Ammon's horn (tissue), 1 donor: Measurements from ENCODE around the gene AAK1.
"Not testable (repeated sequence)": the region's sequence is repeated elsewhere in the genome, so short reads cannot be mapped to it uniquely, and the experiment has no call there.

Source experiments
- DNase-seq: peaks from one replicate; pipeline ENCODE4 v3.0.0-alpha.2; 2016; ENCODE audit warnings: low spot score

Gene AAK1

DNA sequence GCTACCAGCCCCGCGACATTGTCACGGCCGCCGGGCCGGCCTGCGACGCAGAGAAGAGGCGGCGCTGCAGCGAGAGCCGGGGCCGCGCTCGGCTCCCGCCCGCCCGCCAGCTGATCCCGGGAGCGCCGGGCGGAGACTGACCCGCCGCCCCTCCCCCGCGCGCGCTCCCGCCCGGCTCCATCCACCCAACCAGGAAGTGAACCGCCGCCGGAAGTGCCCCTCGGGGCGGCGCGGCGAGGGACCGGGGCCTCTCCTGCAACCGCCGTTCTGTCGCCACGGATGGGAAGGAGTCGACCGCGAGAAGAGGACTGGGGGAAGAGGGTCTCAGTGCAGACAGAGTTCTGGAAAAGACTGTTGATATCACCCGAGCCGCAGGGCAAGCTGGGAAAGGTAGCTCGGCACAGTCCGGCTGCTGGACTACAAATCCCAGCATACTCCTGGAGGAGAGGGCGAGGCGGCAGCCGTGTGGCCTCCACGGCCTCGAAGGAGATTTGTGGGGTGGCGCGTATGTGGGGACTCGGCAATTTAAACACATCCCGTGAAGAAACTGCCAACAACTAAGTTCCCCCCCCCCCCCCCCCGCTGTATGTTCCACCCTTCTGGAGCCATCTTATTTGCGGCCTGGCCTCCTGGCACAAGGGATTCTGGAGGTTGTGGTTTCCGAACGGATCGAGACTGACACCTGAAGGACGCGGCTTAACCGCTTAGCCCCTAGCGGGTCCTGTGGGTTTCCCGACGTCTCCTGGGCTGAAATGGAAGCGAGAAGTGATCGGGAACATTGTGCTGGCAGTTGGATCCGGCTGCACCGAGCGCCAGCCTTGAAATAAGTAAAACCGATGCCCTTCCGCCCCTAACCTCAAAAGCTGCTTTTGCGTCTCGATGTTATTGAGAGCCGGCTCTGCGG lies at the start of gene AAK1:
TSS of gene AAK1 (minus strand) at position 138 of the 904 bp plus-strand sequence. CDS start 699 bp downstream, outside the sequence.
- DNase-seq, result peak; percentile 91

DNA sequence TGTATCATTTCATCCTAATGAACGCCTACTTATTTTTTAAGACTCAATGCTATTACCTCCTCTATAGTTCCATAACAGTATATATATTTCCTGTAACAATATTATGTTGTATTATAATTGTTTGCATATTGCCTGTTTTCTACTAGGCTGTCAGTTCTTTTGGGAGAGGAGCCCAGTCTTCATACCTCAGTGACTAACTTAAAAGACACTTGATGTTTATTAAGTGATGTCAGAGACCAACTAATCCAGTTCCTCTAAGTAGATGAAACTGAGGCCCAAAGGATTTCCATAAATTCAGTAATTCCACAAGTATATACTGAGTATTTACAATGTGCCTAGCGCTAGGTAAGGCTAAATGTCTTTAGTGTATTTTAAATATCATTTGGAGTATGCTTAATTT lies 48.9 kb upstream of the AAK1 start:
- no peak for DNase-seq

DNA sequence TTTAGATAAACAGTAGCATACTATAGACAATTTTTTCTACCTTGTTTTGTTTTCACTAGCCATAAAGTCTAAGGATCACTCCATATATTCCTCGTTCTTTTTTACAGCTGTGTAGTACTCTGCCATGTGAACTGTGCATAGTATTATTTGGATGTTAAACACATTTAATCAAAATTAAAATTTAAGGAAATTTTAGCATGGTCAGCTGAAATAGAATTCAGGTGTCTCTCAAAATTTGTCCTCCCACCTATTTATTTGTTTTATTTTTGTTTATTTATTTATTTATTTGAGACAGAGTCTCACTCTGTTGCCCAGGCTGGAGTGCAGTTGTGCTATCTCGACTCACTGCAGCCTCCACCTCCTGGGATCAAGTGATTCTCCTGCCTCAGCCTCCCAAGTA lies 46.4 kb upstream of the AAK1 start:
- DNase-seq, result no peak

DNA sequence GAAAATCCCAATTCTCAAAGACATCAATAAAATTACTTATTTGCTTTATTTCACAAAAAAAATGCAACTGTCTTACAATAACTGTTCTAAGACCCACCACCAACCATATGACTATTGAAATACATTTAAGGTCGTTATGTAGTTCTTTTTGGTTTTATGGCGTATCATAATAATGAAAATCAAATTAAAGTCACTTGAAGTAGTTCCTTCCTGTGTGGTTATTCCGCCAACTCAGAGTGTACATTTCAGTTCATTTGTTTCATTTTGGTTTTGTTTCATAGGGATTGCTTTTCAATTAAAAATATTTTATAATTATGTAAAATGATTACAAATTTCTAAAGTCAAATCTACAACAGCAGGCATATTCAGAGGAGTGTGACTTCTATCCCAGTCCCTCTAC lies 45.9 kb upstream of the AAK1 start:
- DNase-seq, result no peak

DNA sequence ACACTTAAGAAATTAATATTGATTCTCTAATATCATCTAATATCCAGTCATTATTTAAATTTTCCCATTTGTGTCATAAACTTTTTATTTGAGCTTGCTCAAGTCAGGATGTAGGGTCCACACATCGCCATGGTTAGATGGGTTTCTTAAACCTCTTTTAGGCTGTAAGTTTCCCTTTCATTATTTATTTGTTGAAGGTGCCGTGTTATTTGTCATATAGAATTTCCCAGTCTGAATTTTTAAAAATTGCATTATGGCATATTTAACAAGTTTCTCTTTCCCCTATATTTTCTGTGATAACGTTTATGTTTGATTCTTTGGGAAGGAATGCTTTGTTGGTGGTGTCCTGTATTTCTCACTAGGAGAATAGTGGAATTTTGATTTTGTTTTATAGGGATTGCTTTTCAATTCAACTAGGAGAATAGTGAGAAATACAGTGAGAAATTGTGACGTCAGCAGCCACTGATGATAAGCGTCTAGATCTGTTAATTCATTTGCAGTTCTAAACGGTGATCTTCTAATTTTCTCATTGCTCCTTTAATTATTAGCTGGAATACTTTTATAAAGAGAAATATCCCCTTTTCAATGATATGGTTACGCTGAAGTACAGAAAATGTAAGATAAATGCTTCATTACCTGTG lies 44.6 kb upstream of the AAK1 start:
- no peak for DNase-seq

DNA sequence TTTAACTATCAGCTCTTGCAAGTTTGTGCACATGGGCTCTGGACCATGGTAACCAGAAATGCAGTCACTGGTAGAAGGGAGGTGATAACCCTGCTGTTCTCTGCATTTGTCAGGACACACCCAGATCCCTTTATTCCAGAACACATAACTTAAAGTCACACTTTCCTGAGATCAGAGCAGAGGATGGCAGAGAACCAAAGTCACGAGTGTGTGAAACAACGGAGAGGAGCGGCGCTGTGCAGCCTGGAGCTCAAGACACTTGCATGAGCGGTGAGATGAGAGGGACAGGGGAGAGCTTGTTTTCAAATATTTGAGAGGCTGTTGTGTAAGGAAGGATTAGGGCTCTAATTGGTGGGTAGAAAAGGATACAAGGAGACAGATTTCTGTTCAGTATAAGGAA lies 43.3 kb upstream of the AAK1 start:
- DNase-seq, result no peak

DNA sequence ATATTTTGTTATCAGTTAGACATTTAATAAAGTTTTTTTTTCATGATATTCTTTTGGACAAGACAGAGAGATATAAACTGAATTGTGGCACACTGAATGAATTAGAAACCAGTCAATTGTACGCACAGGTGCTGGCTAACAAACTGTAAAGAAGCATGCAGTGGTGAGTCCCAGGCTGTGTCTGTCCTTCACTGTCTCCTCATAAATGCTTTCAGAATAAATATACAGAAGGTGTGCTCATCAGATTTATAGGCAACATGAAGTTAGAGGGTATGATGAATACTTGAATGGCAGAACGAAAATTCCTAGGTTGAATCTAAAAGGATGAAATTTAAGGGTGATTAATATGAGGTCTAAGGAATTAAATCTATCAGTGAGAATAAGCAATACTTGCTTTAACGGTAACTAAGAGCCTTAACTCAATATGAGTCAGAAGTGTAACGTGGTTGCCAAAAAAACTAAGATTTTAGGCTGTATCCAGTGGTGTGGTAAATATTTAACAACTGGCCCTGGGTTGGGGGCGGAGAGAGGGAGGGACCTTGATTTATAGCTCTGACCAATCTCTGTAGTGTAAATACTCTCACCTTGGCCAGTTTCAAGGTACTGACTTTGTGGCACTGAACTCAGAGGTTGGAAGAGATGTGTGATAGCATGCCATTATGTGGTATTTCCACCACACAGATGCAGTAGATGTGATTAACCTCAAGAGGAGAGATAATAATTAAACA lies 41.9 kb upstream of the AAK1 start:
- DNase-seq, result no peak

DNA sequence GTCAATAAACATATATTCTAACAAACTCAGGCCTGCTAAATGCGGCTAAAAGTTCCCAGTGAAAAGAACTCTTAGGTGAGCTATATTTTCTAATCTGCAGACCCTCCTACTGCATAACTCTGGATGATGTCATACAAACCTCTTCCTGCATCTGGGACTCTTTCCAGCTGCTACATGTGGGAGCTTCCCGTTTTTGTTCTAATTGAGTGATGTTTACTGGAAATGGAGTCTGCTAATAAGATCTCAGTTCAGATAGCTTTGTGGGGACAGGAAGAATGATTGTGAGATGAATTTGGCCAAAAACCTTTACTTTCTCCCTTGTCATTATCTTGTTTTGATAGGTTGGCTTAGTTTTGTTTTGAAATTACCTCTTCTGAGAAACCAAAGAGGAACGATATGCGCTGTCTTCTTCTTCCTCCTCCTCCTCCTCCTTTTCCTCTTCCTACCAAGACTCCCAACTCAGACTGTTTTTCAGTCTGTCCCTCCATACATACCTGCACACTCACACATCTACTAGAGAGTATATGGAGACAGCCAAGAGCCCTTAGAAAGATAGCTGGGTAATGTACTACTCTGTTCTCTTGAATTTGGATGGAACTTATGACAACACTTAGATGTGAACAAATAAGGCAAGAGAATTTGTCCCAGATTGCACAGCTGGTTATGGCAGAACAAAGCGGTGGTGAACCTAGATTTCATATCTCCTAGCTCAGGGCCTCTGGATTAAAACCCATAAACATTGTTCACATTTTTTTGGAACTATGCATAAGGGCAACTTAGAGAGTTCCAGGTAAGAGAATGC lies 39.8 kb upstream of the AAK1 start:
- peak; percentile 47 for DNase-seq

DNA sequence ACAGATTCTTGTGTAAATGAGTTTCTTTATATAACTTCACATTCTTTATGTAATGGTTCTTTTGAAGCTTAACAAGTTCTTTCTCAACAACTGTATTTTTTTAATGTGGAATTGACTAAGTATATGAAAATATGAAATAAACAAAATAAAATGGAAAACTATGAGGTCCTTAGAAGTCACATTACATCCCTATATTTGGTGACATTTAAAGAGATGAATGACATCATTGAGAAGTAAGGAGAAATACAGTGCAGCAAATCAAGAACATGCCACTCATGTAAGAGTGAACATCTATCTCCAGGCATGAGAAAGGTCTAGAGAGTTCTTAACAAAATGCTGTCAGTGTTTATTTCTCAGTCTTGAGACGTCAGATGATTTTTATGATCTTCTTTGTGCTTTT lies 39.0 kb upstream of the AAK1 start:
- DNase-seq, result no peak

DNA sequence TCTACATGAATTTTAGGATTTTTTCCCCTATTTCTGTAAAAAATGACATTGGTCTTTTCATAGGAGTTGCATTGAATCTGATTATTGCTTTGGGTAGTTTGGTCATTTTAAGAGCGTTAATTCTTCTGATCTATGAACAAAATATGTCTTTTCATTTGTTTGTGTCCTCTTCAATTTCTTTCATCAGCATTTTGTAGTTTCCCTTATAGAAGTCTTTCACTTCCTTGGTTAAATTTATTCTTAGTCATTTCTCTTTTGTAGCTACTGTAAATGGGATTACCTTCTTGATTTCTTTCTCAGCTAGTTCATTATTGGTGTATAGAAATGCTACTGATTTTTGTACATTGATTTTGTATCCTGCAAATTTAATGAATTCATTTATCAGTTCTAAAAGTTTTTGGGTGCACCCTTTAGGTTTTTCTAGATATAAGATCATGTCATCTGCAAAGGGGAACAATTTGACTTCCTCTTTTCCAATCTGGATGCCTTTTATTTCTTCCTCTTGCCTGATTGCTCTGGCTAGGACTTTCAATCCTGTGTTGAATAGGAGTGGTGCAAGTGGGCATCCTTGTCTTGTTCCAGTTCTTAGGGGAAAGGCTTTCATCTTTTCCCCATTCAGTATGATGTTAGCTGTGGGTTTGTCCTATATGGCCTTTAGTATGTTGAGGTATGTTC lies 36.6 kb upstream of the AAK1 start:
- DNase-seq, result peak; percentile 10

DNA sequence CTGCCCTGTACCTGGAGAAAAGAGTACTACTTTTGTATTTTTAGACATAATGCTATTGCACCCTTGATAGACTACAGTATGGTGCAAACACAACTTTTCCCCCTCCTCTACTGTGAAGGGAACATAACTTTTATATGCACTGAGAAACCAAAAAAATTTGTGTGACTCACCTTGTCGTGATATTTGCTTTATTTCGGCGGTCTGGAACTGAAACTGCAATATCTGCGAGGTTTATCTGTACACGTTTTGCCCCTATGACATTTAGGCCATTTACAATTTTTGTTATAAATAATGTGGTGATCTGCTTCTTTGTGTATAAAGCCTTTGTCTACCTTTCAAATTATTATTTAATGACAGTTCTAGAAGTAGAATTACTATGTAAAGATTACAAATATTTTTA lies 34.4 kb upstream of the AAK1 start:
- DNase-seq, result no peak

DNA sequence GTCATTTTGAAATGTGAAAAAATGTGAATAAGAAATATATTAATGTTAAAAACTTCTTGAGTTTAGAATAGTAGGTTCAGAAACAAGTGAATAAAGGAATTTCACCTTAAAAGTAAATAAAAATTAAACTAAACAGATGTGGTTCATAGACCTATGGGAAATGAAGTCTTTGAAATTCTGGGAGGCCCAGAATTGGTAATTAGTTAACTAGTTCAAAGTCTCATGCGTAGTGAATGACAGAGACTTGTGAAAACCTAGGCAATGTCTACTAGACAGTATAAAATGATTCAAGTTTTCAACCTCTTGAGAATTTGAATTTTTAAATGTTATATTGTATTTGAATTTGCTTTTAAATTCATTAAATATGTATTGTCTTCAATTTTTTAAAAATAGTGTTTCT lies 32.6 kb upstream of the AAK1 start:
- no peak for DNase-seq

DNA sequence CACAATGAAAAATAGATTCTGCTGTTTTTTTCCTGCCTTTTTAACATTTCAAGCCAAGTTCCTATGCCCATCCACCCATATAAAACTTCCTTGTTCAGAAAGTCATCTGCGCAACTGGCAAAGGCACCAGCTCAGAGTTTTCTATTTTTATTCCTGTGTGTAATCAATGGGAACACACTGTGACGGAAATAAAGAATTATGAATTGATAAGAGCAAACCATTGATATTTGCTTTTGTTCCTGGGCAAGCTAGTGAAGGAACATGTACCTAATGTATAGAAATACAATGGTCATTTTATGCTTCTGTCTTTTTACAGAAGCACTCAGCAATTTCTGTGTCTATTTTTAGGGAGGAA lies 30.8 kb upstream of the AAK1 start:
- DNase-seq, result peak; percentile 33

DNA sequence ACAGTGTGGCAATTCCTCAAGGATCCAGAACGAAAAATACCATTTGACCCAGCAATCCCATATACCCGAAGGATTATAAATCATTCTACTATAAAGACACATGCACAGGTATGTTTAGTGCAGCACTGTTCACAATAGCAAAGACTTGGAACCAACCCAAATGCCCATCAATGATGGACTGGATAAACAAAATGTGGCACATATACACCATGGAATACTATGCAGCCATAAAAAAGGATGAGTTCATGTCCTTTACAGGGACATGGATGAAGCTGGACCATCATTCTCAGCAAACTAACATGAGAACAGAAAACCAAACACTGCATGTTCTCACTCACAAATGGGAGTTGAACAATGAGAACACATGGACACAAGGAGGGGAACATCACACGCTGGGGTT lies 29.6 kb upstream of the AAK1 start:
- DNase-seq, result not testable (repeated sequence)

DNA sequence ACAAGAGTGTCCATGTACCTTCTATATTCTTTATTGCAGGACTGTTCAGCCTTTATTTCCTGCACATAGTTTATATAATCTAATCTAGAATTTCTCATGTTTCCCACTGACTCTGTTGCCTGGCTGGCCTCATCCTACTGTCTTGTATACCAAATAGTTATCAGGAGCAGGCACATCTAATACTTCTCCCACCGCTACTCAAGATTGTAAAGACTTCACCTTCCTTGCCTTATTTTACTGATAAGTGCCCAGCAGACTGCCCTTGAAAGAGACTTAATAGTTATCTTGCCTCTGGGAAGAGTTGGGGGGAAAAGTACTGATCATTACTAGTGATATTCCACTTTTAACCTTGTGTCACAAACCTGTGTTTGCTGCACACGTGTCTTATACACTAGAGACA lies 26.1 kb upstream of the AAK1 start:
- DNase-seq, result no peak

DNA sequence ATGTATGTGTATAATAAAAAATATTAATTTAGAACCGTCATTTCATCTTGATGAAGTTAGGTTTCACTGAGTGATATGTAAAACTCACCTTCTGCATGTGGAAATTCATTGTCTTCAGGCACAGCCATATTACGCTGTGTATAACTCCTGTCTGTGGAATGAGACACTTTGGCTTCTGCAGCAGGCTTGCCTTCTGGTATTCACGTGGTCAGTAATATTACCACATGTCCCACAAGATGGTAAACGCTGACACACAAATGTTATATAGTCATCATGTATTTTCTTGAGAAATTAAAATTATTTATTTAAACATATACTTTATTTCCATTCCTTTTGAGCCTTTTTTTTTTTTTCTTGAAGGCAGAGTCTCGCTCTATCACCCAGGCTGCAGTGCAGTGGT lies 25.1 kb upstream of the AAK1 start:
- DNase-seq, result no peak

DNA sequence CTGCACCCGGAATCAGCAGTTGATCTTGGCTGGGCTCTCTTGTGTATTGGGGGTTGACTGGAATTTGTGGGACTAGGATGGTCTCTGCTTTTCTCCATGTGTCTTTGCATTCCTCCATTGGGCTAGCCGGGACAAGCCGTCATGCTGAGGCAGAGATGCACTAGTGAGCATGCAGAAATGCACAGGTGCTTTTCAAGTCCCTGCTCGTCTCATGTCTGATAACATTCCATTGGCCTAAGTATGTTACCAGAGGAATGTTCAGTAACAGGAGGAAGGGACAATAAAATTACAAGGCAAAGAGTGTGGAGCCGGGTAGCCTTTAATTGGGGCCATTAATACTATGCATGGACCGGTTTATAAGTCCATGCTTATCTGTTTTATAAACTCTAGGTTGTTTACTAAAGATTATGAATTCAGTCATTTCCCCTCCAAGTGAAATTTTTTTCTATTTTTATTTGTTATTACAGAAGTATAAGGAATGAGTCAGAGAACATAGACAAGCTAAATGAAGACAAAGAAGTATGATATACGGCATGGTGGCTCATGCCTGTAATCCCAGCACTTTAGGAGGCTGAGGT lies 24.4 kb upstream of the AAK1 start:
- no peak for DNase-seq

DNA sequence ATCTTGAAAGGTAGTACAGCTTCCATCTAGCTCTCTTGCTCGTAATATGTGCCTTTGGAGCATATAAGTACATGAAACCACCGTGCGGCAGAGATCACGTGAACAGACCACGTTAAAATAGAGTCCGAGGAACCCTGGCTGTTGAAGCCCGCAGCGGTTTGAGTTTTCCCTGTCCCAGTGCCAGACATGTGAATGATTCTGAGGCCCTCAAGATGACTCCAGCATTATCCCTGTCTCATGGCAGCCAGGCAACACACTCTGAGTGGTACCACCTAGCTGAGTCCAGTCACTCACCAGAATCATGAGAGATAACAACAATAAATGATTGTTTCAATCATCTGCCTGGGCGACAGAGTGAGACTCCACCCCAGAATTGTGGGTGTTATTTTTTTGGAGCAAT lies 21.6 kb upstream of the AAK1 start:
- no peak for DNase-seq

DNA sequence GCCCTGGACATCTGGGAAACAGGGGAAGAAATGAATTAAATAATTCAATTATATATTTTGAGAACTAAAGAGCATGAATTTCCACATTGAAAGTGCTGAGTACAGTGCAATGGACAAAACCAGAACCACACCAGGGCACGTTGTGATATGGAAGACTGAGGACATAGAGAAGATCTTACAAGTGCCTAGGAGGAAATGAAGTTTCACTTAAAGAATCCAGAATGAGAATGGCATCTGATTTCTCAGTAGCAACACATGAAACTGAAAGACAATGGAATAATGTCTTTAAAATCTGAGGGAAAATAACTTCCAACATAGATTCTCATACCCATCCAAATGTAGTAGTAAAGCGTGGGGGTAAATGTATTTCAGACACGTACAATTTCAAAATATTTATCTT lies 20.3 kb upstream of the AAK1 start:
- no peak for DNase-seq

DNA sequence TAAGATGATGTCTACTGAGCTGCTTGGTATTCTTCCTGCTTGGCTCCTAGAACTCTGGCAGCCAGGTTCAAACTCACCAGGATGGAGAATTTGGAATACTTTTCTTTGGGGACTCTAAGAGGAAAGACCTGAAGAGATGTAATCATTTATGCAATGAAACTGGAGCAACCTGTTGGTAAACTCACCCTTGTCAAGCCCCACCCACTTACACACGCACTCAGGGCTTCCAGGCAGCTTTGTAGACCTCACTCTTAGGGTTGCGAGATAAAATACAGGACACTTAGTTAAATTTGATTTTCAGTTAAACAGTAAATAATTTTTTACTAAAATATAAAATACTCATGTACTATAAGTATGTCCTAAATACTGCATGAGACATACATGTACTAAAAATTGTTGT lies 19.0 kb upstream of the AAK1 start:
- not testable (repeated sequence) for DNase-seq

DNA sequence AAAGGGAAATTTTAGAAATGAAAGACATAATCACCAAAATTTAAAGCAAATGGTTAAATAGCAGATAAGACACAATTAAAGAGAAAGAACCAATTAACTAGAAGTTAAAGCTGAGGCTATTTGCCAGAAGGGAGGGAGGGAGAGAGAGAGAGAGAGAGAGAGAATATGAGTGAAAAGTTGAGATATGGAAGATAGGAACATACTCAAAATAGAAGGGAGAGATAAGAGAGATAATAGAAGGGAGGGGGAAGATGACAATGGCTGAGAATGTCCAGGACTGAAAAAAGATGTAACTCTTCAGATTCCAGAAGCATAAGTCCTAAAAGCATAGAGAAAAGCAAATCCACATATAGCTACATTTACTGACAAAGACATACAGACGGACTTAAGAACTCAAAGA lies 17.1 kb upstream of the AAK1 start:
- no peak for DNase-seq
